ENCODE results near the gene SNAI3.

The SNAI3 gene

DNA sequence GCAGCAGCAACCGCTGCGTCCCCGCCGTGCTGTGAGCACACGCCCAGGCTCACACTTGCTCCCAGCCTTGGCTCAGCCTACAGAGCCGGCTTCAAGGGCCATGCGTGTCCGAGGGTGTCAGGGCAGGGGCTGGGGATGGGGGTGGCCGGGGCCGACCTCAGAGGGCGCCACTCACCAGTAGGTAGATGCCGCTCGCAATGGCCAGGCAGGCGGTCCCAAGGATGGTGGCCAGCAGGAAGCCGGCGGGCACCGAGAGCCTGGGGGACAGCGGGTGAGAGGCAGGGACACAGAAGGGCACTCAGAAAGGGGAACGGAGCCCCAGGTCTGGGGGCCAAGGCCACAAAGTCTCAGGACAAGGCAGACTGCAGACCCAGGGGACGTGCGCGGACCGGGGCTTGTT is 40.4 kb downstream of the SNAI3 start:
- TF ChIP-seq SIN3A (IDR thresholded peaks at IDR 0.05; ENCODE audit: borderline replicate concordance, insufficient read depth, low read length): no peak
- TF ChIP-seq, protein P1, sequence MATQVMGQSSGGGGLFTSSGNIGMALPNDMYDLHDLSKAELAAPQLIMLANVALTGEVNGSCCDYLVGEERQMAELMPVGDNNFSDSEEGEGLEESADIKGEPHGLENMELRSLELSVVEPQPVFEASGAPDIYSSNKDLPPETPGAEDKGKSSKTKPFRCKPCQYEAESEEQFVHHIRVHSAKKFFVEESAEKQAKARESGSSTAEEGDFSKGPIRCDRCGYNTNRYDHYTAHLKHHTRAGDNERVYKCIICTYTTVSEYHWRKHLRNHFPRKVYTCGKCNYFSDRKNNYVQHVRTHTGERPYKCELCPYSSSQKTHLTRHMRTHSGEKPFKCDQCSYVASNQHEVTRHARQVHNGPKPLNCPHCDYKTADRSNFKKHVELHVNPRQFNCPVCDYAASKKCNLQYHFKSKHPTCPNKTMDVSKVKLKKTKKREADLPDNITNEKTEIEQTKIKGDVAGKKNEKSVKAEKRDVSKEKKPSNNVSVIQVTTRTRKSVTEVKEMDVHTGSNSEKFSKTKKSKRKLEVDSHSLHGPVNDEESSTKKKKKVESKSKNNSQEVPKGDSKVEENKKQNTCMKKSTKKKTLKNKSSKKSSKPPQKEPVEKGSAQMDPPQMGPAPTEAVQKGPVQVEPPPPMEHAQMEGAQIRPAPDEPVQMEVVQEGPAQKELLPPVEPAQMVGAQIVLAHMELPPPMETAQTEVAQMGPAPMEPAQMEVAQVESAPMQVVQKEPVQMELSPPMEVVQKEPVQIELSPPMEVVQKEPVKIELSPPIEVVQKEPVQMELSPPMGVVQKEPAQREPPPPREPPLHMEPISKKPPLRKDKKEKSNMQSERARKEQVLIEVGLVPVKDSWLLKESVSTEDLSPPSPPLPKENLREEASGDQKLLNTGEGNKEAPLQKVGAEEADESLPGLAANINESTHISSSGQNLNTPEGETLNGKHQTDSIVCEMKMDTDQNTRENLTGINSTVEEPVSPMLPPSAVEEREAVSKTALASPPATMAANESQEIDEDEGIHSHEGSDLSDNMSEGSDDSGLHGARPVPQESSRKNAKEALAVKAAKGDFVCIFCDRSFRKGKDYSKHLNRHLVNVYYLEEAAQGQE (IDR thresholded peaks at IDR 0.05; ENCODE audit: insufficient read depth in 1 of 2, low read depth in 2 of 2, low read length in 2 of 2): no peak
- no peak for TF ChIP-seq TAF1 (IDR thresholded peaks at IDR 0.05; ENCODE audit: borderline replicate concordance, insufficient read depth, low read length)
- TF ChIP-seq POLR2AphosphoS5 (IDR thresholded peaks at IDR 0.05; ENCODE audit: low read depth, low read length): no peak
- TF ChIP-seq FOXP2 (optimal IDR thresholded peaks at IDR 0.05; ENCODE audit: borderline replicate concordance, extremely low read depth, extremely low read length, insufficient read depth): no peak

DNA sequence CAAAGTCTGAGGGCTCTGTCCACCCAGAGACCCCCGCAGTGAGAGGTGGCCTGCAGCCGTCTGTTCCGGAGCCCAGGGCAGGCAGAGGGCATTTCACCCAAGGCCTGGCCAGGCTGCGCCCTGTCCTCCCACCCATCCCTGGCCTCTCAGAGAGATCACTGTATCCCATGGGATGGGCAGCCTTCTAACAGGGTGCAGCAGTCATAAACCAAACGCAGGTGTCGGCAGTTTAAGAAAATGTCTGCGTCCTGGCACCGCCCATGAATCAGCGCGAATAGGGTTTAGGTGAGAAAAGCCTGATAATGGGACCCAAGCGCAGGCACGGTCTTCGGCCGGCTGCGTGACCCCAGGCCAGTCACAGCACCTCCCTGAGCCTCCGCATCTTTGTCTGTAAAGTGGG is 40.9 kb downstream of the SNAI3 start:
- TF ChIP-seq, protein P1 (IDR thresholded peaks at IDR 0.05; ENCODE audit: insufficient read depth in 1 of 2, low read depth in 2 of 2, low read length in 2 of 2): no peak
- no peak for TF ChIP-seq SIN3A (IDR thresholded peaks at IDR 0.05; ENCODE audit: borderline replicate concordance, insufficient read depth, low read length)
- no peak for TF ChIP-seq FOXP2 (optimal IDR thresholded peaks at IDR 0.05; ENCODE audit: borderline replicate concordance, extremely low read depth, extremely low read length, insufficient read depth)
- no peak for TF ChIP-seq POLR2AphosphoS5 (IDR thresholded peaks at IDR 0.05; ENCODE audit: low read depth, low read length)
- TF ChIP-seq TAF1 (IDR thresholded peaks at IDR 0.05; ENCODE audit: borderline replicate concordance, insufficient read depth, low read length): no peak

DNA sequence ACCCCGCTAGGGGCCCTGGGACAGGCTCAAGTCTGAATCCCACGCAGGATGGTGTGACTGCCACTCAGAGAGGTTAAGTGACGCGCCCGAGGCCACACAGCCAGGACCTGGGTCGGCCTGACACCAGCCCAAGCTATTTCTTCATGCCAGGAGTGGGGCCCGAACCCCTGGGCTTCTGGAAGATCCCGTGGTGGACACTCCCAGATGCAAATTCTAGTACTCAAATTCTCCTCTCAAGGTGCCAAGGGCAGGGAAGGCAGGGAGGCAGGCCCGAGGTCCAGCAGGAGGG is 42.7 kb downstream of the SNAI3 start:
- TF ChIP-seq POLR2AphosphoS5 (IDR thresholded peaks at IDR 0.05; ENCODE audit: low read depth, low read length) (no peak), SIN3A (IDR thresholded peaks at IDR 0.05; ENCODE audit: borderline replicate concordance, insufficient read depth, low read length) (no peak), TAF1 (IDR thresholded peaks at IDR 0.05; ENCODE audit: borderline replicate concordance, insufficient read depth, low read length) (no peak), FOXP2 (optimal IDR thresholded peaks at IDR 0.05; ENCODE audit: borderline replicate concordance, extremely low read depth, extremely low read length, insufficient read depth) (no peak)
- TF ChIP-seq, protein P1 (IDR thresholded peaks at IDR 0.05; ENCODE audit: insufficient read depth in 1 of 2, low read depth in 2 of 2, low read length in 2 of 2): no peak

DNA sequence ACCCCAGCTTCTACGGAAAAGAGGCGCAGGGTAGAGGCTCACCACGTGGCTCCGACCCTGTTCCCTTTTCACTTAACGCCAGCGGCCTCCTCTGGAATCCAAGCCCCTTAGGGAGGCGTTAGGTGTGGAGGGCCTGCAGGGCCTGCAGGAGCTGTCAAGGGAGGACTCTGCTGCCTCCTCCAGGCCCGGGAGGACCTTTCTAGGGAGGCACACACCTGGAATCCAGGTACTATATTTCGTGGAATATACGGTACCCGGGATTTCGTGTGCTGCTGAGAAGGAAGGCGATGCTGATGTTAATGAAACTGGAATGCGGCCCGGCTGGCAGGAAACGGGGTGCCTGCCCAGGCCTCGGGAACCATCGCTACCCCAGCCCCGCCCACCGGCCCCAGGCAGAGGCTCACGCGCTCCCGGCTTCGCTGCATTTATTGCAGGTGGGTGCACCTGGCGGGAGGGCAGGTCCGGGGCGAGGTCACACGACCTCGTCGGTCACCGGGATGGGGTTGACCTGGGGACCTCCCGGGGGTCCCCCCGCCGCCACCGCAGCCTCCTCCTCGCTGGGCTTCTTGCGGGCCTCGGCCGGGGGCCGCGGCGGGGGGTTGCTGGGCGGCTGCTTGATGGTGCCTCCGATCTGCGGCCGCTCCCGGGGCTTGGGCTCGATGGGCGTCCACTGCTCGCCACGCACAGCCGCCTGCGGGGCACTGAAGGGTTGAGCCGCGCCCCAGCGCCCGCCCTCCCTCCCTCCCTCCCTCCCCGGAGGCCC is 43.2 kb downstream of the SNAI3 start:
- no peak for TF ChIP-seq POLR2AphosphoS5 (IDR thresholded peaks at IDR 0.05; ENCODE audit: low read depth, low read length)
- no peak for TF ChIP-seq TAF1 (IDR thresholded peaks at IDR 0.05; ENCODE audit: borderline replicate concordance, insufficient read depth, low read length)
- no peak for TF ChIP-seq SIN3A (IDR thresholded peaks at IDR 0.05; ENCODE audit: borderline replicate concordance, insufficient read depth, low read length)
- TF ChIP-seq, protein P1 (IDR thresholded peaks at IDR 0.05; ENCODE audit: insufficient read depth in 1 of 2, low read depth in 2 of 2, low read length in 2 of 2): no peak
- no peak for TF ChIP-seq FOXP2 (optimal IDR thresholded peaks at IDR 0.05; ENCODE audit: borderline replicate concordance, extremely low read depth, extremely low read length, insufficient read depth)

Data from PFSK-1 (cell line).